Neural cell (in vitro differentiated cells): ENCODE data around the gene RBM27. TPM values are rescaled to one million over a fixed set of nuclear protein-coding genes. Genes with fewer than 3 reads are reported as not detected.

ENCODE experiments used
- H2AFZ ChIP-seq: fragments of 200-600, 300-800 bp; sonication (generic), shearing (Covaris generic); 2 replicates; pipeline ENCODE4 v1.6.0; 2014; ENCODE audit warnings: low read depth, mild to moderate bottlenecking, antibody characterized with exemption, low read length, moderate library complexity
- H3F3A ChIP-seq: fragments of 200-600 bp; shearing (Covaris generic); 2 replicates; pipeline ENCODE4 v1.6.1; 2016; ENCODE audit warnings: mild to moderate bottlenecking, moderate library complexity, mixed read lengths, antibody characterized with exemption, low read length; ENCODE audit not compliant: insufficient read depth, poor library complexity, severe bottlenecking
- H3K27ac ChIP-seq: fragments of 200-600, 300-800 bp; sonication (generic), shearing (Covaris generic); 2 replicates; pipeline ENCODE4 v1.5.1; 2014; ENCODE audit warnings: mild to moderate bottlenecking, low read length, moderate library complexity
- H3K27me3 ChIP-seq: fragments of 300-800, 200-600 bp; sonication (generic), shearing (Covaris generic); 2 replicates; pipeline ENCODE4 v1.6.0; 2014; ENCODE audit warnings: mild to moderate bottlenecking, low read depth, low read length, moderate library complexity; ENCODE audit not compliant: insufficient read depth
- H3K36me3 ChIP-seq: fragments of 300-800, 200-600 bp; sonication (generic), shearing (Covaris generic); 2 replicates; pipeline ENCODE4 v1.5.1; 2014; ENCODE audit warnings: mild to moderate bottlenecking, antibody characterized with exemption, low read length, moderate library complexity; ENCODE audit not compliant: insufficient read depth
- H3K4me2 ChIP-seq: fragments of 300-800, 200-600 bp; sonication (generic), shearing (Covaris generic); 2 replicates; pipeline ENCODE4 v1.6.0; 2014; ENCODE audit warnings: mild to moderate bottlenecking, low read length
- H3K4me3 ChIP-seq: fragments of 300-800, 200-600 bp; sonication (generic), shearing (Covaris generic); 2 replicates; pipeline ENCODE4 v1.5.1; 2014; ENCODE audit warnings: mild to moderate bottlenecking, low read length, moderate library complexity
- H3K79me2 ChIP-seq: fragments of 200-600 bp; shearing (Covaris generic); replicated peaks from 2 replicates; pipeline ENCODE4 v1.6.0; 2014; ENCODE audit warnings: mild to moderate bottlenecking, low read length, moderate library complexity; ENCODE audit not compliant: insufficient read depth
- H3K9ac ChIP-seq: fragments of 300-800, 200-600 bp; sonication (generic), shearing (Covaris generic); 2 replicates; pipeline ENCODE4 v1.6.1; 2016; ENCODE audit warnings: mild to moderate bottlenecking, low read length, mixed read lengths
- H3K9me2 ChIP-seq: fragments of 200-600 bp; shearing (Covaris generic); 2 replicates; pipeline ENCODE4 v1.6.1; 2016; ENCODE audit warnings: mild to moderate bottlenecking, low read length, mixed read lengths; ENCODE audit not compliant: insufficient read depth
- H3K9me3 ChIP-seq: fragments of 200-600, 300-800 bp; sonication (generic), shearing (Covaris generic); 2 replicates; pipeline ENCODE4 v1.6.1; 2016; ENCODE audit warnings: mild to moderate bottlenecking, mixed run types, low read length, moderate library complexity, mixed read lengths
- H4K20me1 ChIP-seq: fragments of 200-600 bp; shearing (Covaris generic); 2 replicates; pipeline ENCODE4 v1.6.1; 2016; ENCODE audit warnings: mild to moderate bottlenecking, mixed run types; ENCODE audit not compliant: insufficient read depth
- EP300 ChIP-seq: fragments of 450-650 bp; conservative IDR thresholded peaks from 2 replicates; pipeline ENCODE4 v1.6.1; 2014; ENCODE audit warnings: antibody characterized with exemption, mild to moderate bottlenecking, moderate library complexity; ENCODE audit not compliant: poor library complexity, severe bottlenecking
- EZH2 ChIP-seq: fragments of 200-600, 300-800 bp; shearing (Covaris generic), sonication (generic); IDR thresholded peaks from 2 replicates; pipeline ENCODE4 v1.6.1; 2014; ENCODE audit warnings: antibody characterized with exemption, low read length, borderline replicate concordance, mild to moderate bottlenecking; ENCODE audit not compliant: insufficient read depth, poor library complexity, severe bottlenecking
- MXI1 ChIP-seq: fragments of 450-650 bp; conservative IDR thresholded peaks from 2 replicates; pipeline ENCODE4 v1.6.1; 2014; ENCODE audit warnings: antibody characterized with exemption, mild to moderate bottlenecking; ENCODE audit not compliant: poor library complexity, severe bottlenecking
- POLR2AphosphoS5 ChIP-seq: IDR thresholded peaks from 2 replicates; pipeline ENCODE4 v1.6.1; 2012
- RAD21 ChIP-seq: fragments of 450-650 bp; conservative IDR thresholded peaks from 2 replicates; pipeline ENCODE4 v1.6.1; 2014; ENCODE audit warnings: antibody characterized with exemption, mild to moderate bottlenecking, moderate library complexity
- polyA plus RNA-seq: library from polyadenylated mRNA; depleted of rRNA; stranded (reverse); fragments of >200 nt; gene quantifications from 2 replicates; pipeline ENCODE4 v1.2.3, GENCODE V29; 2014
- TF ChIP-seq, protein P1 (sequence below): fragments of 450-650 bp; IDR thresholded peaks from 2 replicates; pipeline ENCODE4 v1.5.1; 2014; ENCODE audit warnings: antibody characterized with exemption, mild to moderate bottlenecking, moderate library complexity; ENCODE audit not compliant: poor library complexity, severe bottlenecking
- TF ChIP-seq, protein P2 (sequence below): IDR thresholded peaks from 2 replicates; pipeline ENCODE4 v1.6.1; 2012; ENCODE audit warnings: borderline replicate concordance

Gene RBM27
- polyA plus RNA-seq, 1 donor from 2014 or later = 23.2 TPM

DNA sequence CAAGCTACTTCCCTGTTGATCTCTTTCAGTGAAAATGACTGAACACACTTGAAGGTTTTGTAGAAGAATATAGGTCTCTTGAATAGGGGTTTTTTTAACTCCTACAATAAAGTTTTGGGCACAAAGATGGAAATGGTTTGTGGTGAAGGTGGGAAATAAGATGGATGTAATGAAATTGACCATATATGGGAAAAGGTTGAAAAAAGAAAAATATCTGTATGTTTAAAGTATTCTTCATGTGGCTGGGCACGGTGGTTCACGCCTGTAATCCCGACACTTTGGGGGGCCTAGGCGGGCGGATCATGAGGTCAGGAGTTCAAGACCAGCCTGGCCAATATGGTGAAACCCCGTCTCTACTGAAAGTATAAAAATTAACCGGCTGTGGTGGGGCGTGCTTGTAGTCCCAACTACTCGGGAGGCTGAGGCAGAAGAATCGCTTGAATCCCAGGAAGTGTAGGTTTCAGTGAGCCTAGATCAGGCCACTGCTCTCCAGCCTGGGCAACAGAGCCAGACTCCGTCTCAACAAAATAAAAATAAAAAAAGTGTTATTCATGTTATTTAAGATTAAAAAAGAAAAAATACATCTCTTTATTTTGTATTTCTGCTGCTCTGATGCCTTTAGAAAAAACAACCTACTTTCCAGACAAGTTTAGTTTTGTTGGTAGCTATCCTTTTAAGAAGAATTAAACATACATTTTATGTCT is 2.2 kb downstream of the RBM27 start:
- Histone ChIP-seq H3K9ac (no peak overlapping the region), H3K4me3 (peak overlapping the region; percentile 69), H4K20me1 (no peaks in the 10 kb centered on the region)

DNA sequence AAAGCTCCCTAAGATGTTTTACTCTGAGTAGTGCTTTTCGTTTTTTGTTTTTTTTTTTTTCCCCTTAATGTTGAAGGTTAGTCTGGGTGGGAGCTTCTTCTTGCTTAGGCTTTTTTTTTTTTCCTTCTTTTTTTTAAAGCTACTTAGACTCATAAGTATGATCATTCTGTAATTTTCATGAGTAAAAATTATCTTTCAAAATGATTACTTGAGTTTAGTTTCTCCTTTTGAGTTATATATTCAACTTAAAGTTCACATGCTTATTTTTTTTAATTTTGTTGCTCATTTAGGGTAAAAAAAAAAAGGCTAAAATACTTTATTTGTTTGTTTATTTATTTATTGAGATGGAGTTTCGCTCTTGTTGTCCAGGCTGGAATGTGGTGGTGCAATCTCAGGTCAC is 2.9 kb downstream of the RBM27 start:
- TF ChIP-seq EP300 (no peak), POLR2AphosphoS5 (no peak), RAD21 (no peak), MXI1 (no peak)
- TF ChIP-seq, protein P1, sequence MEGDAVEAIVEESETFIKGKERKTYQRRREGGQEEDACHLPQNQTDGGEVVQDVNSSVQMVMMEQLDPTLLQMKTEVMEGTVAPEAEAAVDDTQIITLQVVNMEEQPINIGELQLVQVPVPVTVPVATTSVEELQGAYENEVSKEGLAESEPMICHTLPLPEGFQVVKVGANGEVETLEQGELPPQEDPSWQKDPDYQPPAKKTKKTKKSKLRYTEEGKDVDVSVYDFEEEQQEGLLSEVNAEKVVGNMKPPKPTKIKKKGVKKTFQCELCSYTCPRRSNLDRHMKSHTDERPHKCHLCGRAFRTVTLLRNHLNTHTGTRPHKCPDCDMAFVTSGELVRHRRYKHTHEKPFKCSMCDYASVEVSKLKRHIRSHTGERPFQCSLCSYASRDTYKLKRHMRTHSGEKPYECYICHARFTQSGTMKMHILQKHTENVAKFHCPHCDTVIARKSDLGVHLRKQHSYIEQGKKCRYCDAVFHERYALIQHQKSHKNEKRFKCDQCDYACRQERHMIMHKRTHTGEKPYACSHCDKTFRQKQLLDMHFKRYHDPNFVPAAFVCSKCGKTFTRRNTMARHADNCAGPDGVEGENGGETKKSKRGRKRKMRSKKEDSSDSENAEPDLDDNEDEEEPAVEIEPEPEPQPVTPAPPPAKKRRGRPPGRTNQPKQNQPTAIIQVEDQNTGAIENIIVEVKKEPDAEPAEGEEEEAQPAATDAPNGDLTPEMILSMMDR = no peak
- TF ChIP-seq, protein P2, sequence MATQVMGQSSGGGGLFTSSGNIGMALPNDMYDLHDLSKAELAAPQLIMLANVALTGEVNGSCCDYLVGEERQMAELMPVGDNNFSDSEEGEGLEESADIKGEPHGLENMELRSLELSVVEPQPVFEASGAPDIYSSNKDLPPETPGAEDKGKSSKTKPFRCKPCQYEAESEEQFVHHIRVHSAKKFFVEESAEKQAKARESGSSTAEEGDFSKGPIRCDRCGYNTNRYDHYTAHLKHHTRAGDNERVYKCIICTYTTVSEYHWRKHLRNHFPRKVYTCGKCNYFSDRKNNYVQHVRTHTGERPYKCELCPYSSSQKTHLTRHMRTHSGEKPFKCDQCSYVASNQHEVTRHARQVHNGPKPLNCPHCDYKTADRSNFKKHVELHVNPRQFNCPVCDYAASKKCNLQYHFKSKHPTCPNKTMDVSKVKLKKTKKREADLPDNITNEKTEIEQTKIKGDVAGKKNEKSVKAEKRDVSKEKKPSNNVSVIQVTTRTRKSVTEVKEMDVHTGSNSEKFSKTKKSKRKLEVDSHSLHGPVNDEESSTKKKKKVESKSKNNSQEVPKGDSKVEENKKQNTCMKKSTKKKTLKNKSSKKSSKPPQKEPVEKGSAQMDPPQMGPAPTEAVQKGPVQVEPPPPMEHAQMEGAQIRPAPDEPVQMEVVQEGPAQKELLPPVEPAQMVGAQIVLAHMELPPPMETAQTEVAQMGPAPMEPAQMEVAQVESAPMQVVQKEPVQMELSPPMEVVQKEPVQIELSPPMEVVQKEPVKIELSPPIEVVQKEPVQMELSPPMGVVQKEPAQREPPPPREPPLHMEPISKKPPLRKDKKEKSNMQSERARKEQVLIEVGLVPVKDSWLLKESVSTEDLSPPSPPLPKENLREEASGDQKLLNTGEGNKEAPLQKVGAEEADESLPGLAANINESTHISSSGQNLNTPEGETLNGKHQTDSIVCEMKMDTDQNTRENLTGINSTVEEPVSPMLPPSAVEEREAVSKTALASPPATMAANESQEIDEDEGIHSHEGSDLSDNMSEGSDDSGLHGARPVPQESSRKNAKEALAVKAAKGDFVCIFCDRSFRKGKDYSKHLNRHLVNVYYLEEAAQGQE = no peak
- H3K27ac ChIP-seq = no peak overlapping the region
- no peaks in the 10 kb centered on the region for H4K20me1 ChIP-seq
- no peaks in the 10 kb centered on the region for H3K36me3 ChIP-seq
- H2AFZ ChIP-seq = no peak overlapping the region
- no peak overlapping the region for H3K4me2 ChIP-seq
- H3K9ac ChIP-seq = no peak overlapping the region
- H3F3A ChIP-seq = no peaks in the 10 kb centered on the region
- no peak overlapping the region for H3K4me3 ChIP-seq
- peaks cover 65% of the 10 kb centered on the region for H3K79me2 ChIP-seq
- no peaks in the 10 kb centered on the region for H3K9me3 ChIP-seq
- H3K27me3 ChIP-seq = no peaks in the 10 kb centered on the region
- no peaks in the 10 kb centered on the region for H3K9me2 ChIP-seq

More for the DNA sequence above, 2.2 kb downstream of the RBM27 start:
- Histone ChIP-seq H3K9me3 (no peaks in the 10 kb centered on the region), H3K36me3 (no peaks in the 10 kb centered on the region), H3K9me2 (no peaks in the 10 kb centered on the region), H3K27me3 (no peaks in the 10 kb centered on the region), H3K79me2 (peaks cover 60% of the 10 kb centered on the region), H3K4me2 (no peak overlapping the region), H3K27ac (no peak overlapping the region), H3F3A (no peaks in the 10 kb centered on the region), H2AFZ (no peak overlapping the region)
- TF ChIP-seq, protein P2 = no peak
- no peak for TF ChIP-seq EP300
- TF ChIP-seq MXI1 = no peak
- TF ChIP-seq POLR2AphosphoS5 = no peak
- no peak for TF ChIP-seq RAD21
- TF ChIP-seq EZH2 = no peak
